Endometrium (tissue), 2 donors: Measurements from ENCODE around the gene MSI2.

Experiments used
- FAIRE-seq: peaks from 2 replicates; lab custom pipeline; 2012; peaks lifted over from hg19 to GRCh38; lab: Jason Lieb, UNC
- donor health status: control.
- donor health status: control.

The MSI2 gene

GRCh38 chr17:57442401-57442823 lies 186.1 kb downstream of the MSI2 start:
- no peak for FAIRE-seq

GRCh38 chr17:57442914-57443571 lies 186.7 kb downstream of the MSI2 start:
- FAIRE-seq, result no peak

DNA sequence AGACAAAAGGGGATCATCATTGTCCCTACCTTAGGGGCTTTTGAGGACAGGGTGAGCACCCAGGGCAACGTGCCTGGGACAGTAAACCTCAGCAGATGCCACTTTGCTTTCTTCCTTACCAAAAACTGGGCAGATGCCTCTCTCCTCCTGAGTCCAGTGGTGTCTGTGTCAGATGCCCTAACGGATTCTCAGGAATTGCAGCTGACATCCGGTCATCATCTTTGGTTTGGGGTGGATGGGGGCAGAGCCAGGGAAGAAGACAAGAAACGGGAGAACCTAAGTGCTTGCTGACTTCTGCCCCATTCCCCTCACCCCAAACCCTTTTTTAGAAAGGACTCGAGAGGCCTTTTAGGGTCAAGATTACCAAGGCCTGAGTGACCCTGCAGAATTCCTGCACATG lies 187.5 kb downstream of the MSI2 start:
- FAIRE-seq, result no peak

GRCh38 chr17:57444682-57445450 lies 188.5 kb downstream of the MSI2 start:
- no peak for FAIRE-seq

- no peak for FAIRE-seq
Measured at GRCh38 chr17:57445772-57446472, 189.6 kb downstream of the MSI2 start.

DNA sequence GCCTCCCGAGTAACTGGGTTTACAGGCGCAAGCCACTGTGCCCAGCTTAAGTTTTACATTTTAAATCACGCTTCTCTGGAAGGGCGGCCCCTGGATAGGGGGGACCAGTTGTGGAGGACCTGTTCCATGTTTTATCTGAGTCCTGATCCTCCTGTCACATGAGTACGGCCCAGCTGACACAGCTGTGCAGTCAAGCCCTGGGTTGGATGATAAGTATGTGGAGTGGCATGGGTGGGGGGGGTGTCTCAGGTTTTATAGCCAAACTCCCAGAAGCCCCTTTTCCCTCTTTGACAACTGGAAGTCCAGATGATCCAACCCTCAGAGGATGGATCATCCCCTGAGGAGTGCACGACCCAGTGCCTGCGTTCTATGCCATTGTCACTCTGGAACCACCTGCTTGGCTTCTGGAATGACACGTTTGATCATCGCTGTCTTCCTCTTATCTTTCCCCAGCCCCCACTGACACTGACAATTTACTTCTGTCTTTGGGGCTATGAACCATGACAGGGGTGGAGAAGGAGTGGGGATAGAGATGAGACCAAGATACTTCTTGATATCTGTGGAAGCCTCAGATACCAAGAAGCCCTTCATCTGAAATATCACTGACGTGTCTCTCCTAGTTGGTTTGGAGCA lies 191.2 kb downstream of the MSI2 start:
- FAIRE-seq, result no peak

GRCh38 chr17:57447990-57448758 lies 191.9 kb downstream of the MSI2 start:
- no peak for FAIRE-seq

GRCh38 chr17:57448759-57449283 lies 192.5 kb downstream of the MSI2 start:
- no peak for FAIRE-seq

DNA sequence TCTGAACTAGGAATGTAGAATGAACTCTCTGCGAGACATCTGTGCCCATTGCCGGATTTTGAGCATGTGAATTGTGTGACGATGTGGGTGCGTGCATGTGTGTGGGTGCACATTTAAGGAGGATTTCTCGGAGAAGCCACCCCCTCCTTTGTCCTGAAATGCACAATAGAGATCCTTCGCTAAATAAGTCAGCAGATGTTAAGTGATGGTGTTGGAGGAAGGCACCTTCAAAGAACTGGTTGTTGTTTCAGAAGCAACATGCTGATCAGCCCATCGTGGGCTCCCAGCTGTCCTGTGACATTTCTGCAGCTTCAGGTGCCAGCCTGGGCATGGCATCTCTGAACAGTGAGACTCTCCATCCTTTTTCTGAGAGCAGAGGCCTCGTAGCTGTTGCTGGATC lies 194.9 kb downstream of the MSI2 start:
- FAIRE-seq, result no peak

DNA sequence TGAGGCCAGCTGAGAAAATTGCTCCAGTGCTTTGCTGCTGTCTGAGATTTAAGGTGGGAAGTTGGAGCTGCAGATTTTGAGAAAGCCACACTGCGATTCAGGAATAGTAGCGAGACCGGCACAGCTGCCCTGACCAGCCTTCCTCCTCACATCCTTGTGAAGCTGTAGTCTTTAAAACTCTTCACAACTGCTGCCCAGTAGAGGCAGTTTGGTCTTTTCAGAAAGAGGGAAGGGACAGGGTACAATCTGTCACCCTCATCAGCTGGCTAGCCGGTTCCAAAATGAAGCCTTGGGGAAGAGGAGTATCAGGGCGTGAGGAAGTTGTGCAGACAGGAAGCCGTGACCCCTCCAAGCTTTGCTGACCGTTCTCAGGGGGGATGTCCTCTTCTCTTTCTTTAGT lies 195.3 kb downstream of the MSI2 start:
- no peak for FAIRE-seq

DNA sequence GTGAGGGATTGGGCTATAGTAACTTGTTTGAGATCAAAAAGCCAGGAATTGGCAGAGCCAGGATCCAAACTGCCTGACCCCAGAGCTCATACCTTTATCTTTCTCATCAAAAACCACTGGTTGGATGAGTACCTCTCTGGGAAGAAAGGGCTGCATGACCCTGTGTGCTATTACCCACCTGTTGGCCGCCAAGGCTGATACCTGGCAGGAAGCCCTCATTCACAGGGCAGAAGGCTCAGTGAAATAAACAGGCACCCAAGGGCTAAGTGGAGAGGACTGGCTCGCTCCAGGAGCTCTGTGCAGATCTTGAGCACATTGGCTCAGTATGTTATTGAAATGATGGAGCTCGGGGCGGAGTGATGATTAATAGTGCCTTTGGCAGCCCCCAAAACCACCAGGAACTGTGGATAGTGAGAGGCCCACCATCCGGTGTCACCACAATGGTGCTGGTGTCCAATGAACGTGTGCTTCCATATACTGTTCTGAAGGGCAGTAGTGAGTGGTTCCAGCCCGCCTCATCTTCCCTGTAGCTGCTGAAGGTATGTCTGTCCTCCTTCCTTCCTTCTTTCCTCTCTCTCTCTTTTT lies 197.6 kb downstream of the MSI2 start:
- no peak for FAIRE-seq

- no peak for FAIRE-seq
Measured at GRCh38 chr17:57454729-57455062, 198.4 kb downstream of the MSI2 start.

GRCh38 chr17:57455063-57455914 lies 199.0 kb downstream of the MSI2 start:
- no peak for FAIRE-seq

DNA sequence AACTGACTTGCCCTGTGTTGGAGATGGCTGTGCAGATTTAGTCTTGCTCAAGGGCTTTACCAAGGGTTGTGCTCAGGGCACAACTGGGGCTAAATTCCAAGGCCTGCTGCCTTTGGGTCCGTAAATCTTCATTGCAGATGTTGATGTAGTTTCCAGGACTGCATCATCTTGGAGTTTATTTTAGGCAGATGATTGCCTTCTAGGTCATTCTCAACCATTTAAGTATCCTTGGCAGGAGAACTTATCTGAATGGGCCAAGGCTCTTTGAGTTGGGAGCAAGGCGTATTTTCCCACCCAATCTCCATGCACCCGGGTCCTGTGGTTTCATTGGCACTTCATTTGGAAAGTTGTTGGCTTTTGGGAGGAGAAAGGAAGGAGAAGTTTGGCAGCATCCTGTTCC lies 200.3 kb downstream of the MSI2 start:
- no peak for FAIRE-seq

GRCh38 chr17:57457188-57457587 lies 200.9 kb downstream of the MSI2 start:
- no peak for FAIRE-seq

DNA sequence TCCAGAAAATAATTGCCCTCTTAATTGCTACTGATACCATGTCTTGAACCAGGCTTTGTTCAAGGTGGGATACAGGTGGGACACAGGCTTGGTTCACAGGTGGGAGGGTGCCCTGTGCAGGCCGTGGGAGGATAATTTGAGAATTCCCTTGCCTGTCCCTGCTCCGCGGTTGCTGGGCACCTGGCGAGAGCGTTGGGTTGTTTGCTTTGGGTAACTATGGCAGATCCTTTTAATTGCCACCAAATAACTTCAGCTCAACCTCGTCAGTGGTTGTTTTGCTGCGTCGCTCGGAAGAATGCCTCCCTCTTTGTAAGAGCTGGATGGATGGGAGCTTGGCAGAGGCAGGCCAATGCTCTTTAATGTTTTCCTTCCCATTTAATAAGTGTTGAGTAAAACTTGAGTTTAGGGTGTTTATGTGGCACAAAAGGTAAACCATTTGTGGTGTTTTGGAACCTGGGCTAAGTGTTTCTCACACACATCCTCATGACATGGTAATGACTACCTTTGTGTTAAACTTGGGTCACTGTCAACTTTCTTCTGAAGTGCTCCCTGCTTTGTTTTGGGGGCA lies 202.5 kb downstream of the MSI2 start:
- no peak for FAIRE-seq

DNA sequence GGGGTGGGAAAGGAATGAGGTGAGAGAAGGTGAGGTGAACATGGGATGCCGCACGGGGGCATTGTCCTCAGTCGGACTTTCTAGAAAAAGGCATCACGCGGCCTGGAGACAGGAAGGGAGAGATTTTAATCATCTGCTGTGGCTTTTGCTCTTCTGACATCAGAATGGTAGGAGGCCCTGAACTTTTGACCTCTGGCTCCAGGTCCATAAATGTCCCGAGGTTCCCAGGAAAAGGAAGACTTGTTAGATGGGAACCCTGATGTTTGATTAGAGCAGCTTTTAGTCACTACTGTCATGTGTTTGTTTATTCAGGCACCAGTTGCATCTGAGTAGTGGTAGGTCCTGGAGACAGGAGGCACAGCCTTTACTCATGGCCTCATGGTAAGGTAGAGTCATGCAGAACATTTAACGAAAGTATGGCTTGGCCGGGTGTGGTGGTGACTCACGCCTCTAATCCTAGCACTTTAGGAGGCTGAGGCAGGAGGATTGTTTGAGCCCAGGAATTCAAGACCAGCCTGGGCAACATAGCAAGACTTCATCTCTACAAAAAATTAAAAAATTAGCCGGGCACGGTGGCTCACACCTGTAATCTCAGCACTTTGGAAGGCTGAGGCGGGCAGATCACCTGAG lies 203.1 kb downstream of the MSI2 start:
- no peak for FAIRE-seq

GRCh38 chr17:57461082-57461481 lies 204.8 kb downstream of the MSI2 start:
- FAIRE-seq, result no peak

- no peak for FAIRE-seq
Measured at GRCh38 chr17:57462007-57462579, 205.8 kb downstream of the MSI2 start.
